ENCODE data around the gene UPP2.

DNA sequence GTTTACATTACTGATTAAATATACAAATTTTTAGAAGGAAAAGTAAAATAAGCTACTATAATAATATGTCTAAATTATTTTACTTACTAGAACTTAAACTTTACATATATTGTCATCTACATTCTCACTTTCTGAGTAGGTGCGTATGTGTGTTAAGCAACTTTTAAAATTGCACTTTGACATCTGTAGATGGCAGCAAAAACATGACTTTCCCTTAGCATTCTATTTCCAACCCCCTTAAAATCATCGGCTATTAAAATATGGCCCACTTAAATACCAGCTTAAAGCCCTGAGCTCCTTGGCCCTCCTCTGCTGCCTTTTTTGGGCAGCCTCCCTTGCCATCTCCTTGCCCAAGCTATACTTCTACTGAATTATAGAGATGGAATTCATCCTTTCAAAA, 78.0 kb downstream of the UPP2 start:
- TF ChIP-seq CTCF (IDR thresholded peaks at IDR 0.05; ENCODE audit: insufficient read depth, low read depth, low read length): peak; percentile 32
- no peak for TF ChIP-seq EZH2 (IDR thresholded peaks at IDR 0.05; ENCODE audit: insufficient read depth, low read length)
